Mucosa of descending colon (tissue), 3 donors: ENCODE data around the gene SLC9B1. TPM values are rescaled to one million over a fixed set of nuclear protein-coding genes. Genes with fewer than 3 reads are reported as not detected.
"Not testable (repeated sequence)": the region's sequence is repeated elsewhere in the genome, so short reads cannot be mapped to it uniquely, and the experiment has no call there.

Source experiments
- ATAC-seq: fragments of 200-7000 bp; cut with Tn5 transposase; one replicate; pipeline ENCODE4 v1.9.1; 2020; ENCODE audit warnings: mild to moderate bottlenecking, moderate library complexity
- DNase-seq, 3 donors: peaks; one replicate each; pipeline ENCODE4 v3.0.0-alpha.2; 2020
- H3K36me3 ChIP-seq: fragments of 200-600 bp; one replicate; pipeline ENCODE4 v1.8.0; 2021; ENCODE audit warnings: low read depth, mild to moderate bottlenecking
- H3K4me1 ChIP-seq: fragments of 200-600 bp; one replicate; pipeline ENCODE4 v1.8.0; 2021; ENCODE audit warnings: low read depth, mild to moderate bottlenecking
- H3K4me3 ChIP-seq: fragments of 200-600 bp; one replicate; pipeline ENCODE4 v1.8.0; 2021; ENCODE audit warnings: mild to moderate bottlenecking
- H3K9me3 ChIP-seq: fragments of 200-600 bp; one replicate; pipeline ENCODE4 v1.8.0; 2021; ENCODE audit warnings: mild to moderate bottlenecking
- intact Hi-C, 2 donors: fragments of 100-400 bp; cut with DNase I in 1 of 2; cut with micrococcal nuclease in 1 of 2; formaldehyde crosslinking; loops; one replicate each; pipeline versions ENCODE4 v1.11.0 to v1.11.1; 2022; cut with DNase I, micrococcal nuclease
- total RNA-seq, 3 donors: library from RNA; stranded (reverse); fragmentation: NEBNext Ultra II Directional in 2 of 3; extraction: Animal tissue kit (Norgen Biotek cat#: 25700) in 2 of 3; gene quantifications; one replicate each; pipeline versions ENCODE4 v1.2.1 to v1.2.4, GENCODE V29; 2021 to 2023
- TF ChIP-seq, protein P1 (sequence below): fragments of 200-600 bp; IDR thresholded peaks from one replicate; pipeline ENCODE4 v1.8.0; 2022; ENCODE audit warnings: antibody characterized with exemption, mild to moderate bottlenecking
- donor health status: DM: no; HTN: no; CAD: no; lungs with moderate emphysema.
- donor health status: DM: no; HTN: no; CAD: no.
- donor health status: DM: no; HTN: yes; CAD: no.

Gene SLC9B1
- total RNA-seq, 3 donors from 2014 or later: 0.65 to 1.4 TPM; not detected in 1

- no peaks in the 10 kb centered on the region for H3K36me3 ChIP-seq
- H3K4me3 ChIP-seq: no peak overlapping the region
- intact Hi-C loops: loop anchor here (5.0 to 10.0 kb wide), 3 partner anchors 189 to 566 kb away; no protein-coding TSS in a partner anchor
- TF ChIP-seq, protein P1, sequence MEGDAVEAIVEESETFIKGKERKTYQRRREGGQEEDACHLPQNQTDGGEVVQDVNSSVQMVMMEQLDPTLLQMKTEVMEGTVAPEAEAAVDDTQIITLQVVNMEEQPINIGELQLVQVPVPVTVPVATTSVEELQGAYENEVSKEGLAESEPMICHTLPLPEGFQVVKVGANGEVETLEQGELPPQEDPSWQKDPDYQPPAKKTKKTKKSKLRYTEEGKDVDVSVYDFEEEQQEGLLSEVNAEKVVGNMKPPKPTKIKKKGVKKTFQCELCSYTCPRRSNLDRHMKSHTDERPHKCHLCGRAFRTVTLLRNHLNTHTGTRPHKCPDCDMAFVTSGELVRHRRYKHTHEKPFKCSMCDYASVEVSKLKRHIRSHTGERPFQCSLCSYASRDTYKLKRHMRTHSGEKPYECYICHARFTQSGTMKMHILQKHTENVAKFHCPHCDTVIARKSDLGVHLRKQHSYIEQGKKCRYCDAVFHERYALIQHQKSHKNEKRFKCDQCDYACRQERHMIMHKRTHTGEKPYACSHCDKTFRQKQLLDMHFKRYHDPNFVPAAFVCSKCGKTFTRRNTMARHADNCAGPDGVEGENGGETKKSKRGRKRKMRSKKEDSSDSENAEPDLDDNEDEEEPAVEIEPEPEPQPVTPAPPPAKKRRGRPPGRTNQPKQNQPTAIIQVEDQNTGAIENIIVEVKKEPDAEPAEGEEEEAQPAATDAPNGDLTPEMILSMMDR: no peak
- ATAC-seq: peak; percentile 42
- peaks cover 16% of the 10 kb centered on the region for H3K4me1 ChIP-seq
- no peak for DNase-seq
- no peaks in the 10 kb centered on the region for H3K9me3 ChIP-seq
Observed at GRCh38 chr4:103010804-103011203, 8.7 kb downstream of the SLC9B1 start.

- intact Hi-C loops: loop anchor here in 1 of 2 donors (5.0 to 10.0 kb wide), 2 partner anchors 387 to 554 kb away; no protein-coding TSS in a partner anchor
- DNase-seq (peak in 2 of 3 donors; percentile 19 to 69), ATAC-seq (peak; percentile 77)
- no peaks in the 10 kb centered on the region for H3K9me3 ChIP-seq
- H3K36me3 ChIP-seq: no peaks in the 10 kb centered on the region
- H3K4me3 ChIP-seq: no peak overlapping the region
- TF ChIP-seq, protein P1: peak; percentile 39
- H3K4me1 ChIP-seq: peaks cover 16% of the 10 kb centered on the region
Observed at GRCh38 chr4:103008875-103009729, 10.4 kb downstream of the SLC9B1 start.

DNA sequence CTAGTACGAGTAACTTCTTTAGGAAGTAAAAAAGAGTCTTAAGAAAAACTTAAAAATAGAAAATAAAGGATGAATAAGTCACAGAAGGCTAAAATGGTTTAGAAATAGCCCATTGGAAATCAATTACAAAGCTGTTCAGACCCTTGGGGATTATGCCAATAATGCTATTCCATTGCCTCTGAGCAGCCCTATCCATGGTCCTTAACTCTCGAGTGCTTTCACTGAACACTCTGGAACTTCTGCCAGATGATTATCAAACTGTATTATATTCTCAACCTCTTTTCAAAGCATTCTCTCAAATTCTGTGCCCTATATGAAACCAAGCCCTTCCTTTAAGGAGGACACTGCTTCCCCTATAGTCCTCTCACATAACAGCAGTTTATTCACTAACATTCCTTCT, 17.0 kb downstream of the SLC9B1 start:
- no peak for ATAC-seq
- no peaks in the 10 kb centered on the region for H3K4me1 ChIP-seq
- no peaks in the 10 kb centered on the region for H3K9me3 ChIP-seq
- no peaks in the 10 kb centered on the region for H3K36me3 ChIP-seq
- no peak overlapping the region for H3K4me3 ChIP-seq
- TF ChIP-seq, protein P1: no peak
- intact Hi-C loops: loop anchor here in 1 of 2 donors (10.0 kb wide), 1 partner anchor 548 kb away; no protein-coding TSS in a partner anchor
- DNase-seq: no peak

- intact Hi-C loops: no loop called here
- ATAC-seq: no peak
Observed at GRCh38 chr4:102994803-102995202, 24.7 kb downstream of the SLC9B1 start.

GRCh38 chr4:102993985-102994384, 25.5 kb downstream of the SLC9B1 start:
- intact Hi-C loops, H3K9me3 ChIP-seq, DNase-seq, H3K36me3 ChIP-seq, H3K4me3 ChIP-seq, H3K4me1 ChIP-seq, ATAC-seq: not testable (repeated sequence)

More at GRCh38 chr4:102994803-102995202, 24.7 kb downstream of the SLC9B1 start:
- Histone ChIP-seq H3K4me3 (no peak overlapping the region), H3K4me1 (no peaks in the 10 kb centered on the region), H3K36me3 (no peaks in the 10 kb centered on the region), H3K9me3 (no peaks in the 10 kb centered on the region)
- DNase-seq: no peak
- TF ChIP-seq, protein P1: no peak

DNA sequence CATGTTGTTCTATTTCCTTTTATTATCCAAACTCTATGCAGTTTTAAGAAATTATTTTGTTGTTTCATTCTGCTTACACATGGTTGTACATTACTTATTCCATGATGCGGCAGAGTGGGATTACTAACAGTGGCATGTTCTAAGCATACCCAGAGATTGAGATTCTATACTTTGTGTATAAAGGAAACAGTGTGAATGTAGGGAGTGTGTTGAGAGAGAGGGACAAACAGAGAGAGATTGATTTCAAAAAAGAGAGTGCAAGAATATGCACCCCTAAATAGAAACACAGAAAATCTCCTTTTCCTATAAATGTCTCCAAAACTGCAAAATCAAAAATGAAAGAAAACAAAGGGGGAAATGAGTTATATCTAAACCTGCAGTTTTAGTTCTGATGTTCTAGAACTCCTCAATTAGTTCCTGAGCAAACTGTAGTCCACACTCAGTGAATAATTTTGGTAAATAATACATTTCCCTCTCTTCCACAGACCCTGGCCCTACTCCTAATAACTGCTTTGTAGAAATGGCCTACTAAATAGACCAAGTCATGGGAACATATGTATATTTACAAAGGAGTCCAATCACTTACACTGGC, 31.0 kb downstream of the SLC9B1 start:
- no peaks in the 10 kb centered on the region for H3K36me3 ChIP-seq
- intact Hi-C loops: no loop called here

More for the DNA sequence above, 31.0 kb downstream of the SLC9B1 start:
- no peaks in the 10 kb centered on the region for H3K9me3 ChIP-seq
- ATAC-seq: no peak
- peak overlapping the region; percentile 6 for H3K4me3 ChIP-seq
- DNase-seq: no peak
- no peaks in the 10 kb centered on the region for H3K4me1 ChIP-seq
- TF ChIP-seq, protein P1: no peak
